ENCODE measurements around the gene ANKLE1. TPM values are rescaled to one million over a fixed set of nuclear protein-coding genes. Genes with fewer than 3 reads are reported as not detected.

Gene ANKLE1
- total RNA-seq, 1 donor from 2014 or later: 9.3 TPM

GRCh38 chr19:17244618-17245534, 36.8 kb upstream of the ANKLE1 start:
- no peak for TF ChIP-seq CTCF (IDR thresholded peaks at IDR 0.05; ENCODE audit: partially characterized antibody, unreplicated experiment)
- Mint-ChIP-seq H3K27ac (ENCODE audit: unreplicated experiment) (peak overlapping the region; percentile 96), H3K36me3 (ENCODE audit: unreplicated experiment) (no peaks in the 10 kb centered on the region), H3K4me3 (ENCODE audit: unreplicated experiment) (peak overlapping the region; percentile 96), H3K9me3 (ENCODE audit: unreplicated experiment) (peaks cover 7% of the 10 kb centered on the region), H3K4me1 (ENCODE audit: low read depth, unreplicated experiment) (peaks cover 17% of the 10 kb centered on the region), H3K27me3 (ENCODE audit: unreplicated experiment) (peaks cover 15% of the 10 kb centered on the region)
- no peak for DNase-seq

GRCh38 chr19:17245535-17245984, 36.1 kb upstream of the ANKLE1 start, which contains the start of gene NR2F6:
NR2F6 (minus strand) TSS chr19:17245919; CDS start chr19:17245220, 699 bp downstream.
- peaks cover 15% of the 10 kb centered on the region for H3K27me3 Mint-ChIP-seq (ENCODE audit: unreplicated experiment)
- H3K9me3 Mint-ChIP-seq (ENCODE audit: unreplicated experiment): peaks cover 7% of the 10 kb centered on the region
- no peak for DNase-seq
- no peaks in the 10 kb centered on the region for H3K36me3 Mint-ChIP-seq (ENCODE audit: unreplicated experiment)
- peak within 1 kb of the TSS; percentile 96 for H3K4me3 Mint-ChIP-seq (ENCODE audit: unreplicated experiment)
- H3K4me1 Mint-ChIP-seq (ENCODE audit: low read depth, unreplicated experiment): peaks cover 15% of the 10 kb centered on the region
- peak within 1 kb of the TSS; percentile 99 for H3K27ac Mint-ChIP-seq (ENCODE audit: unreplicated experiment)
- TF ChIP-seq CTCF (IDR thresholded peaks at IDR 0.05; ENCODE audit: partially characterized antibody, unreplicated experiment): no peak

GRCh38 chr19:17246681-17247425, 34.8 kb upstream of the ANKLE1 start:
- no peak for TF ChIP-seq CTCF (IDR thresholded peaks at IDR 0.05; ENCODE audit: partially characterized antibody, unreplicated experiment)
- no peaks in the 10 kb centered on the region for H3K36me3 Mint-ChIP-seq (ENCODE audit: unreplicated experiment)
- peaks cover 14% of the 10 kb centered on the region for H3K4me1 Mint-ChIP-seq (ENCODE audit: low read depth, unreplicated experiment)
- peak; percentile 67 for DNase-seq
- H3K27ac Mint-ChIP-seq (ENCODE audit: unreplicated experiment): peak overlapping the region; percentile 99
- peaks cover 7% of the 10 kb centered on the region for H3K9me3 Mint-ChIP-seq (ENCODE audit: unreplicated experiment)
- peak overlapping the region; percentile 82 for H3K4me3 Mint-ChIP-seq (ENCODE audit: unreplicated experiment)
- peaks cover 15% of the 10 kb centered on the region for H3K27me3 Mint-ChIP-seq (ENCODE audit: unreplicated experiment)

GRCh38 chr19:17248011-17248776, 33.5 kb upstream of the ANKLE1 start:
- Mint-ChIP-seq H3K4me1 (ENCODE audit: low read depth, unreplicated experiment) (peaks cover 10% of the 10 kb centered on the region), H3K27ac (ENCODE audit: unreplicated experiment) (peak overlapping the region; percentile 89)
- DNase-seq: peak; percentile 69

More at GRCh38 chr19:17248011-17248776, 33.5 kb upstream of the ANKLE1 start:
- TF ChIP-seq CTCF (IDR thresholded peaks at IDR 0.05; ENCODE audit: partially characterized antibody, unreplicated experiment): no peak
- Mint-ChIP-seq H3K4me3 (ENCODE audit: unreplicated experiment) (peak overlapping the region; percentile 50), H3K27me3 (ENCODE audit: unreplicated experiment) (peaks cover 13% of the 10 kb centered on the region), H3K9me3 (ENCODE audit: unreplicated experiment) (peaks cover 7% of the 10 kb centered on the region), H3K36me3 (ENCODE audit: unreplicated experiment) (no peaks in the 10 kb centered on the region)
